Astrocyte of the spinal cord (primary cell): ENCODE data around the gene COA5.

Source experiments
- DNase-seq: peaks from one replicate; pipeline ENCODE4 v3.0.0; 2011; ENCODE audit warnings: low read depth, low spot score
- H3K4me3 ChIP-seq: 2 replicates; pipeline ENCODE4 v1.5.1; 2011; ENCODE audit warnings: low read depth, mild to moderate bottlenecking, low read length, moderate library complexity
- CTCF ChIP-seq: IDR thresholded peaks from 2 replicates; pipeline ENCODE4 v1.5.1; 2012; ENCODE audit warnings: low read depth, mild to moderate bottlenecking, low read length, inconsistent platforms
- in situ Hi-C: cut with HindIII; loops from 2 replicates; pipeline ENCODE4 v1.10.0; 2017; ENCODE audit warnings: low sequenced_read_pairs

The COA5 gene

GRCh38 chr2:98648451-98648850, 40.1 kb upstream of the COA5 start:
- H3K4me3 ChIP-seq, result no peak overlapping the region
- in situ Hi-C loops, result no loop called here
- no peak for DNase-seq
- no peak for TF ChIP-seq CTCF

GRCh38 chr2:98647636-98648035, 39.3 kb upstream of the COA5 start:
- in situ Hi-C loops, result no loop called here
- DNase-seq, result no peak
- no peak for TF ChIP-seq CTCF
- H3K4me3 ChIP-seq, result no peak overlapping the region

- in situ Hi-C loops, result no loop called here
- H3K4me3 ChIP-seq, result no peak overlapping the region
- no peak for TF ChIP-seq CTCF
- DNase-seq, result no peak
Measured at GRCh38 chr2:98643496-98644100, 35.3 kb upstream of the COA5 start.

- H3K4me3 ChIP-seq, result no peak overlapping the region
- DNase-seq, result no peak
- TF ChIP-seq CTCF, result no peak
- in situ Hi-C loops, result no loop called here
Measured at GRCh38 chr2:98637401-98638147, 29.3 kb upstream of the COA5 start.

GRCh38 chr2:98634406-98635092, 26.2 kb upstream of the COA5 start:
- DNase-seq, result no peak
- H3K4me3 ChIP-seq, result no peak overlapping the region
- in situ Hi-C loops, result no loop called here
- peak; percentile 41 for TF ChIP-seq CTCF

GRCh38 chr2:98632351-98632750, 24.0 kb upstream of the COA5 start:
- in situ Hi-C loops, result no loop called here
- TF ChIP-seq CTCF, result no peak
- no peak for DNase-seq
- no peak overlapping the region for H3K4me3 ChIP-seq
